Astrocyte (in vitro differentiated cells and primary cell): Measurements from ENCODE around the gene TSPEAR. TPM values are rescaled to one million over a fixed set of nuclear protein-coding genes. Genes with fewer than 3 reads are reported as not detected.

Experiments used
- DNase-seq: peaks from one replicate; pipeline ENCODE4 v3.0.0-alpha.2; 2010; ENCODE audit warnings: low read depth
- FAIRE-seq: peaks from 2 replicates; lab custom pipeline; 2011; peaks lifted over from hg19 to GRCh38; lab: Jason Lieb, UNC
- H2AFZ ChIP-seq: 2 replicates; pipeline ENCODE4 v1.6.0; 2012; ENCODE audit warnings: low read depth, low read length, inconsistent platforms
- H3K27ac ChIP-seq: 2 replicates; pipeline ENCODE4 v1.5.1; 2011; ENCODE audit warnings: low read depth, low read length, inconsistent platforms
- H3K27me3 ChIP-seq: 2 replicates; pipeline ENCODE4 v1.6.0; 2011; ENCODE audit warnings: low read length, inconsistent platforms; ENCODE audit not compliant: insufficient read depth
- H3K36me3 ChIP-seq: 2 replicates; pipeline ENCODE4 v1.5.1; 2011; ENCODE audit warnings: low read length, inconsistent platforms; ENCODE audit not compliant: insufficient read depth
- H3K4me1 ChIP-seq: 2 replicates; pipeline ENCODE4 v1.5.1; 2011; ENCODE audit warnings: low read length, inconsistent platforms; ENCODE audit not compliant: insufficient read depth
- H3K4me2 ChIP-seq: 2 replicates; pipeline ENCODE4 v1.6.0; 2012; ENCODE audit warnings: low read length, inconsistent platforms
- H3K4me3 ChIP-seq: 2 replicates; pipeline ENCODE4 v1.5.1; 2011; ENCODE audit warnings: low read depth, mild to moderate bottlenecking, low read length, inconsistent platforms; ENCODE audit not compliant: insufficient read depth
- H3K79me2 ChIP-seq: 2 replicates; pipeline ENCODE4 v1.6.0; 2012; ENCODE audit warnings: mild to moderate bottlenecking, low read length, inconsistent platforms; ENCODE audit not compliant: insufficient read depth
- H3K9ac ChIP-seq: 2 replicates; pipeline ENCODE4 v1.6.0; 2012; ENCODE audit warnings: mild to moderate bottlenecking, low read length, inconsistent platforms
- H3K9me3 ChIP-seq: 2 replicates; pipeline ENCODE4 v1.5.1; 2012; ENCODE audit warnings: low read depth, mild to moderate bottlenecking, low read length, inconsistent platforms; ENCODE audit not compliant: insufficient read depth
- H4K20me1 ChIP-seq: 2 replicates; pipeline ENCODE4 v1.6.0; 2012; ENCODE audit warnings: low read length, inconsistent platforms; ENCODE audit not compliant: insufficient read depth
- H3K27ac Mint-ChIP-seq: one replicate; pipeline ENCODE4 v1.8.0; 2021; ENCODE audit warnings: mild to moderate bottlenecking, mixed read lengths; ENCODE audit not compliant: unreplicated experiment
- H3K27me3 Mint-ChIP-seq: one replicate; pipeline ENCODE4 v1.8.0; 2021; ENCODE audit warnings: low read depth, mixed read lengths; ENCODE audit not compliant: unreplicated experiment
- H3K36me3 Mint-ChIP-seq: one replicate; pipeline ENCODE4 v1.8.0; 2021; ENCODE audit warnings: low read depth, mixed read lengths; ENCODE audit not compliant: unreplicated experiment
- H3K4me1 Mint-ChIP-seq: one replicate; pipeline ENCODE4 v1.8.0; 2021; ENCODE audit warnings: low read depth, mixed read lengths; ENCODE audit not compliant: unreplicated experiment
- H3K4me3 Mint-ChIP-seq: one replicate; pipeline ENCODE4 v1.8.0; 2021; ENCODE audit warnings: mild to moderate bottlenecking, moderate library complexity, mixed read lengths; ENCODE audit not compliant: unreplicated experiment
- H3K9me3 Mint-ChIP-seq: one replicate; pipeline ENCODE4 v1.8.0; 2021; ENCODE audit warnings: mild to moderate bottlenecking, mixed read lengths; ENCODE audit not compliant: unreplicated experiment
- CTCF ChIP-seq: IDR thresholded peaks from 2 replicates; pipeline ENCODE4 v1.5.1; 2011; ENCODE audit warnings: low read depth, mild to moderate bottlenecking, inconsistent platforms, low read length, moderate library complexity; ENCODE audit not compliant: insufficient read depth
- EZH2 ChIP-seq: IDR thresholded peaks from 2 replicates; pipeline ENCODE4 v1.6.1; 2012; ENCODE audit warnings: mild to moderate bottlenecking, low read length, inconsistent platforms; ENCODE audit not compliant: insufficient read depth
- total RNA-seq: library from RNA; stranded (reverse); gene quantifications from 2 replicates; pipeline ENCODE4 v1.2.1, GENCODE V29; 2021

Gene TSPEAR
- total RNA-seq, 1 donor from 2014 or later: not detected

- TF ChIP-seq EZH2: no peak
- TF ChIP-seq CTCF: no peak
- H3K4me1 ChIP-seq: no peaks in the 10 kb centered on the region
- DNase-seq (no peak), FAIRE-seq (no peak)
- peaks cover 4% of the 10 kb centered on the region for H3K4me1 Mint-ChIP-seq
- peaks cover 20% of the 10 kb centered on the region for H3K9me3 Mint-ChIP-seq
- no peak overlapping the region for H2AFZ ChIP-seq
- no peak overlapping the region for H3K27ac ChIP-seq
- H3K36me3 ChIP-seq: no peaks in the 10 kb centered on the region
- H3K9ac ChIP-seq: no peak overlapping the region
- no peaks in the 10 kb centered on the region for H3K27me3 ChIP-seq
- H3K4me2 ChIP-seq: no peak overlapping the region
- peaks cover 6% of the 10 kb centered on the region for H3K36me3 Mint-ChIP-seq
- H3K4me3 Mint-ChIP-seq: no peak overlapping the region
- no peaks in the 10 kb centered on the region for H3K79me2 ChIP-seq
- H4K20me1 ChIP-seq: no peaks in the 10 kb centered on the region
- H3K4me3 ChIP-seq: no peak overlapping the region
- peaks cover 11% of the 10 kb centered on the region for H3K9me3 ChIP-seq
- peak overlapping the region; percentile 44 for H3K27ac Mint-ChIP-seq
- peaks cover 19% of the 10 kb centered on the region for H3K27me3 Mint-ChIP-seq
These were observed 139.3 kb downstream of the TSPEAR start for GRCh38 chr21:44571844-44572782.

- no peak overlapping the region for H3K27ac ChIP-seq
- no peak overlapping the region for H3K4me2 ChIP-seq
- DNase-seq: no peak
- Mint-ChIP-seq H3K27ac (no peak overlapping the region), H3K36me3 (peaks cover 6% of the 10 kb centered on the region), H3K4me3 (no peak overlapping the region), H3K27me3 (peaks cover 19% of the 10 kb centered on the region), H3K4me1 (peaks cover 4% of the 10 kb centered on the region), H3K9me3 (peaks cover 20% of the 10 kb centered on the region)
- no peak overlapping the region for H3K4me3 ChIP-seq
- H3K4me1 ChIP-seq: no peaks in the 10 kb centered on the region
- H3K36me3 ChIP-seq: no peaks in the 10 kb centered on the region
- H3K9me3 ChIP-seq: peaks cover 11% of the 10 kb centered on the region
- H2AFZ ChIP-seq: no peak overlapping the region
- no peak for FAIRE-seq
- no peak overlapping the region for H3K9ac ChIP-seq
- TF ChIP-seq CTCF: no peak
- no peak for TF ChIP-seq EZH2
- no peaks in the 10 kb centered on the region for H4K20me1 ChIP-seq
- H3K79me2 ChIP-seq: no peaks in the 10 kb centered on the region
- H3K27me3 ChIP-seq: no peaks in the 10 kb centered on the region
These were observed 140.1 kb downstream of the TSPEAR start for GRCh38 chr21:44571296-44571695.
